OCI-LY7 (cell line): ENCODE measurements around the gene DUSP28. TPM values are rescaled to one million over a fixed set of nuclear protein-coding genes. Genes with fewer than 3 reads are reported as not detected.
"Not testable (repeated sequence)": the region's sequence is repeated elsewhere in the genome, so short reads cannot be mapped to it uniquely, and the experiment has no call there.

Experiments
- BruUV-seq: library from RNA; stranded (reverse); fragments of 400-500 nt; replicated peaks from 2 replicates; lab custom pipeline; 2021; lab: Mats Ljungman, UMichigan
- CTCF ChIA-PET: fragments of 300-600 bp; sonication (Branson Sonifier 250); formaldehyde crosslinking; loops from one replicate; lab custom pipeline; 2022; ENCODE audit warnings: antibody characterized with exemption; ENCODE audit not compliant: unreplicated experiment; lab: Charles Lee
- POLR2A ChIA-PET: fragments of 300-600 bp; sonication (Branson Sonifier 250); formaldehyde crosslinking; loops from one replicate; lab custom pipeline; 2022; ENCODE audit warnings: antibody characterized with exemption; lab: Charles Lee
- DNase-seq: peaks from one replicate; pipeline ENCODE4 v3.0.0-alpha.2; 2015; ENCODE audit warnings: low spot score
- H2AFZ ChIP-seq: fragments of 200-600 bp; sonication (generic), shearing (Covaris generic); 2 replicates; pipeline ENCODE4 v1.6.1; 2014; ENCODE audit warnings: mild to moderate bottlenecking, antibody characterized with exemption, low read length, moderate library complexity
- H3K27ac ChIP-seq: fragments of 200-600 bp; sonication (generic); 2 replicates; pipeline ENCODE4 v1.5.1; 2014; ENCODE audit warnings: mixed run types, low read depth, mild to moderate bottlenecking, moderate library complexity, low read length, inconsistent platforms; ENCODE audit not compliant: poor library complexity, severe bottlenecking
- H3K36me3 ChIP-seq: fragments of 200-600 bp; sonication (generic); 2 replicates; pipeline ENCODE4 v1.6.1; 2014; ENCODE audit warnings: mild to moderate bottlenecking, antibody characterized with exemption, low read length, moderate library complexity, mixed read lengths; ENCODE audit not compliant: insufficient read depth
- H3K4me1 ChIP-seq: fragments of 200-600 bp; sonication (generic); 2 replicates; pipeline ENCODE4 v1.5.1; 2014; ENCODE audit warnings: mild to moderate bottlenecking, low read length; ENCODE audit not compliant: insufficient read depth, poor library complexity, severe bottlenecking
- H3K4me2 ChIP-seq: fragments of 200-600 bp; sonication (generic); 2 replicates; pipeline ENCODE4 v1.6.1; 2014; ENCODE audit warnings: mild to moderate bottlenecking, low read length
- H3K4me3 ChIP-seq: fragments of 200-600 bp; sonication (generic); 2 replicates; pipeline ENCODE4 v1.5.1; 2014; ENCODE audit warnings: mild to moderate bottlenecking, low read depth, low read length; ENCODE audit not compliant: poor library complexity, severe bottlenecking
- H3K79me2 ChIP-seq: fragments of 200-600 bp; sonication (generic); 2 replicates; pipeline ENCODE4 v1.6.1; 2016; ENCODE audit warnings: low read depth, mild to moderate bottlenecking, low read length, moderate library complexity, mixed read lengths; ENCODE audit not compliant: insufficient read depth
- H3K9me2 ChIP-seq: fragments of 200-600 bp; sonication (generic); 2 replicates; pipeline ENCODE4 v1.6.1; 2016; ENCODE audit warnings: mild to moderate bottlenecking, low read length, mixed read lengths; ENCODE audit not compliant: insufficient read depth
- H3K9me3 ChIP-seq: fragments of 200-600 bp; sonication (generic); 2 replicates; pipeline ENCODE4 v1.6.1; 2014; ENCODE audit warnings: mild to moderate bottlenecking, mixed run types, low read length, mixed read lengths
- H4K20me1 ChIP-seq: fragments of 200-600 bp; sonication (generic); 2 replicates; pipeline ENCODE4 v1.6.1; 2014; ENCODE audit warnings: mild to moderate bottlenecking, antibody characterized with exemption, low read length, moderate library complexity, mixed read lengths; ENCODE audit not compliant: insufficient read depth
- CTCF ChIP-seq: fragments of 200-600 bp; sonication (generic); conservative IDR thresholded peaks from 2 replicates; pipeline ENCODE4 v1.5.1; 2014; ENCODE audit warnings: mild to moderate bottlenecking, antibody characterized with exemption, low read length, moderate library complexity, mixed read lengths
- EZH2phosphoT487 ChIP-seq: fragments of 200-600 bp; sonication (generic); IDR thresholded peaks from 2 replicates; pipeline ENCODE4 v1.6.1; 2018; ENCODE audit warnings: low read depth, borderline replicate concordance, mild to moderate bottlenecking, mixed run types, antibody characterized with exemption, low read length, moderate library complexity, mixed read lengths
- intact Hi-C: fragments of 100-400 bp; cut with micrococcal nuclease; formaldehyde crosslinking; loops from one replicate; pipeline ENCODE4 v1.10.0; 2022; ENCODE audit not compliant: unreplicated experiment
- total RNA-seq, 2 experiments: library from RNA; depleted of rRNA in 1 of 2; stranded (reverse); fragments of >200 nt in 1 of 2; shearing (Covaris generic) in 1 of 2; gene quantifications; 2 replicates each; pipeline ENCODE4 v1.2.3, GENCODE V29; 2014 to 2022

The DUSP28 gene
- total RNA-seq, 2 experiments from 2014 or later, result 15.8 to 17.6 TPM

- Histone ChIP-seq H3K4me3 (no peak overlapping the region), H3K9me3 (no peaks in the 10 kb centered on the region; the same call in 1 of the 2 replicates), H3K9me2 (no peaks in the 10 kb centered on the region), H3K36me3 (peaks cover 84% of the 10 kb centered on the region), H4K20me1 (no peaks in the 10 kb centered on the region), H2AFZ (no peak overlapping the region), H3K27ac (no peak overlapping the region), H3K4me1 (no peaks in the 10 kb centered on the region), H3K79me2 (no peaks in the 10 kb centered on the region), H3K4me2 (no peak overlapping the region)
- BruUV-seq, result no TSS peak
- TF ChIP-seq EZH2phosphoT487 (no peak), CTCF (no peak)
- intact Hi-C loops, result no loop called here
- ChIA-PET POLR2A (no interaction called here), CTCF (interaction anchor here (1.0 kb wide), 1 partner anchor 24 kb away, joined by 3 read pairs; no protein-coding TSS in a partner anchor)
- no peak for DNase-seq
Measured at GRCh38 chr2:240538031-240538780, 22.0 kb upstream of the DUSP28 start.

GRCh38 chr2:240539101-240539500 is 21.1 kb upstream of the DUSP28 start:
- CTCF ChIA-PET, result interaction anchor here (1.0 kb wide), 1 partner anchor 25 kb away, joined by 3 read pairs; no protein-coding TSS in a partner anchor
- DNase-seq, H3K4me1 ChIP-seq, POLR2A ChIA-PET, H3K4me3 ChIP-seq, H3K27ac ChIP-seq, H3K9me2 ChIP-seq, BruUV-seq, H2AFZ ChIP-seq, H3K9me3 ChIP-seq, H3K79me2 ChIP-seq, H4K20me1 ChIP-seq, H3K4me2 ChIP-seq, intact Hi-C loops: not testable (repeated sequence)
- H3K36me3 ChIP-seq, result peaks cover 85% of the 10 kb centered on the region

GRCh38 chr2:240539906-240540305 is 20.3 kb upstream of the DUSP28 start:
- Histone ChIP-seq H3K4me3 (no peak overlapping the region), H2AFZ (no peak overlapping the region), H3K9me2 (no peaks in the 10 kb centered on the region), H3K36me3 (peaks cover 81% of the 10 kb centered on the region), H3K4me2 (no peak overlapping the region), H3K9me3 (peaks cover 6% of the 10 kb centered on the region; the same call in 1 of the 2 replicates), H4K20me1 (no peaks in the 10 kb centered on the region), H3K79me2 (peaks cover 4% of the 10 kb centered on the region; the same call in 1 of the 2 replicates), H3K4me1 (no peaks in the 10 kb centered on the region), H3K27ac (no peak overlapping the region)
- no peak for DNase-seq
- no TSS peak for BruUV-seq
- intact Hi-C loops, result no loop called here
- ChIA-PET POLR2A (no interaction called here), CTCF (no interaction called here)
- no peak for TF ChIP-seq EZH2phosphoT487
- no peak for TF ChIP-seq CTCF
